BJ (cell line): Measurements from ENCODE around the gene TMEM141. TPM values are rescaled to one million over a fixed set of nuclear protein-coding genes. Genes with fewer than 3 reads are reported as not detected.
"Not testable (repeated sequence)": the region's sequence is repeated elsewhere in the genome, so short reads cannot be mapped to it uniquely, and the experiment has no call there.

Experiments
- CTCF ChIA-PET: fragments of 350-600 bp; formaldehyde crosslinking; extraction: SDS; loops from one replicate; lab custom pipeline; 2021; ENCODE audit warnings: antibody characterized with exemption, inconsistent platforms; lab: Yijun Ruan, JAX
- POLR2A ChIA-PET: fragments of 300-600 bp; sonication (Branson Sonifier 250); formaldehyde crosslinking; extraction: SDS; loops from one replicate; lab custom pipeline; 2021; ENCODE audit warnings: antibody characterized with exemption; lab: Charles Lee
- DNase-seq: peaks from one replicate; pipeline ENCODE4 v3.0.0-alpha.2; 2011; ENCODE audit warnings: low read depth
- H3K27me3 ChIP-seq: 2 replicates; pipeline ENCODE4 v1.6.0; 2011; ENCODE audit warnings: low read length; ENCODE audit not compliant: control insufficient read depth, insufficient read depth
- H3K36me3 ChIP-seq: 2 replicates; pipeline ENCODE4 v1.5.1; 2011; ENCODE audit warnings: low read length; ENCODE audit not compliant: control insufficient read depth, insufficient read depth
- H3K4me3 ChIP-seq: 2 replicates; pipeline ENCODE4 v1.5.1; 2011; ENCODE audit warnings: low read depth, mild to moderate bottlenecking, control low read depth, low read length
- CTCF ChIP-seq: IDR thresholded peaks from 2 replicates; pipeline ENCODE4 v1.5.1; 2011; ENCODE audit warnings: low read depth, mild to moderate bottlenecking, control low read depth, inconsistent platforms, low read length, moderate library complexity; ENCODE audit not compliant: insufficient read depth
- polyA plus RNA-seq: library from polyadenylated mRNA; depleted of rRNA; stranded (reverse); fragments of >200 nt; gene quantifications from 2 replicates; pipeline ENCODE4 v1.2.3, GENCODE V29; 2011; rRNA removed
- small RNA-seq: library from RNA; depleted of rRNA; stranded (forward); fragments of <200 nt; gene quantifications from one replicate; pipeline ENCODE3, GENCODE V24; 2012; ENCODE audit warnings: low replicate concordance, low read depth; ENCODE audit not compliant: insufficient read length

Gene TMEM141
- polyA plus RNA-seq, 1 experiment = 51.5 TPM

DNA sequence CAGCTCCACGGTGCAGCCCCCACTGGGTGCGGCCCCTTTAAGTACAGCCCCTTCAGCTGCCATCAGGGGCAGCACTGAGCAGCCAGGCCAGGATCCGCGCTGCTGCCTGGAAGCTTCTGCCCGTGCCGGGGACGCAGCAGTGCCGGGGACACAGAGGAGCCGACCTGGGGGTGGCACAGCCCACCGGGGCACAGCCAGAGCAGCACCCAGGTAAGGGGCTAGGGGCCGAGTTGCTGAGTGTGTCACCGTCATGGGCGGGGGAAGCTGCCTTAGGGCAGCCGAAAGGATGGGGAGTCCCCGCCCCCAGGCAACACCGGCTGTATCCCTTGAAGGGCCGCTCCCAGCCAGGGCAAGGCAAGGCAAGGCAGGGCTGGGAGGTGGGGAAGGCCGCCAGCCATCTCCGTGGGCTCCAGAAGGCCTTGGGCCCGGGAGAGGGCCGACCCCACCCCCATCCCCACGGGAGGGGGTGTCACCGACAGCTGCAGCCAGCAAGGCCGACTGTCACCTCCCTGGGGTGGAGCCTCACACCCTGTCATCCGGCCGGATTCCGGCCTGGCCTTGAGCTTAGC, 51.3 kb downstream of the TMEM141 start, which contains the start of gene AJM1:
Gene AJM1 (plus strand): TSS at position 99 of the 569 bp plus-strand sequence. CDS start 1,937 bp downstream, outside the sequence.
- not testable (repeated sequence) for DNase-seq
- peak; percentile 93 for TF ChIP-seq CTCF

More for the DNA sequence above, 51.3 kb downstream of the TMEM141 start, which contains the start of gene AJM1:
- not testable (repeated sequence) for H3K36me3 ChIP-seq, H3K27me3 ChIP-seq
- H3K4me3 ChIP-seq = peak within 1 kb of the TSS; percentile 45
- POLR2A ChIA-PET = interaction anchor here (0.6 kb wide), 1 partner anchor 120 kb away, joined by 3 read pairs; no protein-coding TSS in a partner anchor
- CTCF ChIA-PET = interaction anchor here (0.7 to 3.8 kb wide), 28 partner anchors 8 to 791 kb away, joined by 3 to 27 read pairs (median 4); partner anchors contain the start of genes ABCA2, MAMDC4, NPDC1 and RABL6

Small RNA genes within 50 kb of the gene (small RNA-seq; reads per million reads assigned to genes)
- not detected for gene AL355987.2
- not detected for gene ATP6V1G1P3
- gene MIR4292 = not detected
- not detected for gene MIR6722

Other genes starting within 250 kb of the TMEM141 start
- gene NOTCH1, start 245.3 kb upstream of the TMEM141 start, polyA plus RNA-seq = 0.97 and 1.3 TPM in 2 replicates
- 13.8 and 26.9 TPM in 2 replicates for gene EGFL7, start 128.4 kb upstream of the TMEM141 start, polyA plus RNA-seq
- gene AGPAT2, start 103.9 kb upstream of the TMEM141 start, polyA plus RNA-seq = 48.3 and 68.3 TPM in 2 replicates
- gene DIPK1B, start 78.8 kb upstream of the TMEM141 start, polyA plus RNA-seq = 0.17 and 0.42 TPM in 2 replicates
- gene LCN10, start 48.4 kb upstream of the TMEM141 start, polyA plus RNA-seq = not detected in 2 replicates
- gene LCN6, start 42.8 kb upstream of the TMEM141 start, polyA plus RNA-seq = not detected in 2 replicates
- gene LCN8, start 33.1 kb upstream of the TMEM141 start, polyA plus RNA-seq = not detected in 2 replicates
- gene LCN15, start 26.8 kb upstream of the TMEM141 start, polyA plus RNA-seq = not detected in 2 replicates
- 0.20 and 0.33 TPM in 2 replicates for gene CCDC183, start 5.0 kb downstream of the TMEM141 start, polyA plus RNA-seq
- 36.7 and 60.2 TPM in 2 replicates for gene RABL6, start 16.6 kb downstream of the TMEM141 start, polyA plus RNA-seq
- 0.86 and 1.0 TPM in 2 replicates for gene AJM1, start 51.1 kb downstream of the TMEM141 start, polyA plus RNA-seq
- 116 and 233 TPM in 2 replicates for gene PHPT1, start 58.1 kb downstream of the TMEM141 start, polyA plus RNA-seq
- gene MAMDC4, start 61.0 kb downstream of the TMEM141 start, polyA plus RNA-seq = 0.86 and 1.6 TPM in 2 replicates
- gene EDF1, start 75.0 kb downstream of the TMEM141 start, polyA plus RNA-seq = 513 and 672 TPM in 2 replicates
- gene TRAF2, start 95.2 kb downstream of the TMEM141 start, polyA plus RNA-seq = 9.6 and 13.6 TPM in 2 replicates
- 46.9 and 71.9 TPM in 2 replicates for gene FBXW5, start 153.4 kb downstream of the TMEM141 start, polyA plus RNA-seq
- gene C8G, start 153.9 kb downstream of the TMEM141 start, polyA plus RNA-seq = 0.48 and 0.60 TPM in 2 replicates
- 0.36 and 0.40 TPM in 2 replicates for gene LCN12, start 160.9 kb downstream of the TMEM141 start, polyA plus RNA-seq
- gene PTGDS, start 186.2 kb downstream of the TMEM141 start, polyA plus RNA-seq = 0.31 and 0.58 TPM in 2 replicates
- 0.01 and 0.06 TPM in 2 replicates for gene LCNL1, start 191.6 kb downstream of the TMEM141 start, polyA plus RNA-seq
- 10.3 and 11.8 TPM in 2 replicates for gene PAXX, start 201.1 kb downstream of the TMEM141 start, polyA plus RNA-seq
- 3.9 and 4.0 TPM in 2 replicates for gene CLIC3, start 205.2 kb downstream of the TMEM141 start, polyA plus RNA-seq
- gene ABCA2, start 236.9 kb downstream of the TMEM141 start, polyA plus RNA-seq = 8.7 and 16.0 TPM in 2 replicates
- gene FUT7, start 240.7 kb downstream of the TMEM141 start, polyA plus RNA-seq = not detected in 2 replicates